GM21723 (cell line): ENCODE data around the gene SLC19A2.
"Not testable (repeated sequence)": the region's sequence is repeated elsewhere in the genome, so short reads cannot be mapped to it uniquely, and the experiment has no call there.

Experiments used
- ATAC-seq: cut with Tn5 transposase; IDR thresholded peaks from one replicate; pipeline ENCODE4 v1.9.1; 2021; ENCODE audit warnings: mild to moderate bottlenecking, moderate library complexity; ENCODE audit not compliant: unreplicated experiment

Gene SLC19A2

GRCh38 chr1:169510060-169510459, 24.3 kb upstream of the SLC19A2 start:
- no peak for ATAC-seq

GRCh38 chr1:169509354-169509753, 23.6 kb upstream of the SLC19A2 start:
- ATAC-seq = no peak

- no peak for ATAC-seq
Observed at GRCh38 chr1:169508432-169509338, 22.9 kb upstream of the SLC19A2 start.

GRCh38 chr1:169507413-169507812, 21.7 kb upstream of the SLC19A2 start:
- no peak for ATAC-seq

- ATAC-seq = not testable (repeated sequence)
Observed at GRCh38 chr1:169503601-169504000, 17.9 kb upstream of the SLC19A2 start.

- no peak for ATAC-seq
Observed at GRCh38 chr1:169499807-169500206, 14.1 kb upstream of the SLC19A2 start.

- no peak for ATAC-seq
Observed at GRCh38 chr1:169497317-169497716, 11.6 kb upstream of the SLC19A2 start.

GRCh38 chr1:169495916-169496315, 10.2 kb upstream of the SLC19A2 start:
- no peak for ATAC-seq

- ATAC-seq = no peak
Observed at GRCh38 chr1:169495046-169495775, 9.5 kb upstream of the SLC19A2 start.

- no peak for ATAC-seq
Observed at GRCh38 chr1:169494343-169494742, 8.6 kb upstream of the SLC19A2 start.

GRCh38 chr1:169493251-169493650, 7.5 kb upstream of the SLC19A2 start:
- no peak for ATAC-seq

- ATAC-seq = peak; percentile 51
Observed at GRCh38 chr1:169491845-169492281, 6.1 kb upstream of the SLC19A2 start.

GRCh38 chr1:169488157-169488556, 2.4 kb upstream of the SLC19A2 start:
- no peak for ATAC-seq

GRCh38 chr1:169487561-169487960, 1.8 kb upstream of the SLC19A2 start:
- no peak for ATAC-seq

- no peak for ATAC-seq
Observed at GRCh38 chr1:169487133-169487532, 1.4 kb upstream of the SLC19A2 start.

- ATAC-seq = no peak
Observed at GRCh38 chr1:169486281-169487051, 722 bp upstream of the SLC19A2 start.

- ATAC-seq = peak; percentile 34
Observed at GRCh38 chr1:169484683-169485430, 887 bp downstream of the SLC19A2 start.

GRCh38 chr1:169484101-169484500, 1.6 kb downstream of the SLC19A2 start:
- ATAC-seq = no peak

- no peak for ATAC-seq
Observed at GRCh38 chr1:169483500-169483966, 2.2 kb downstream of the SLC19A2 start.

GRCh38 chr1:169479363-169480066, 6.2 kb downstream of the SLC19A2 start:
- ATAC-seq = no peak
